Esophagus muscularis mucosa (tissue), 3 donors: Measurements from ENCODE around the gene XRCC6.

Experiments used
- POLR2A ChIP-seq: fragments of 450-650 bp; IDR thresholded peaks from one replicate; pipeline ENCODE4 v1.6.1; 2017; ENCODE audit warnings: antibody characterized with exemption, moderate library complexity, mild to moderate bottlenecking, low read depth
- TF ChIP-seq, protein P1 (sequence below), 3 experiments: fragments of 200-600 bp in 2 of 3; fragments of 450-650 bp in 1 of 3; sonication (generic) in 2 of 3; IDR thresholded peaks; one replicate each; pipeline ENCODE4 v1.5.1; 2017 to 2019; ENCODE audit warnings: antibody characterized with exemption in 3 of 3, mild to moderate bottlenecking in 2 of 3, moderate library complexity in 1 of 3

- TF ChIP-seq, protein P1, sequence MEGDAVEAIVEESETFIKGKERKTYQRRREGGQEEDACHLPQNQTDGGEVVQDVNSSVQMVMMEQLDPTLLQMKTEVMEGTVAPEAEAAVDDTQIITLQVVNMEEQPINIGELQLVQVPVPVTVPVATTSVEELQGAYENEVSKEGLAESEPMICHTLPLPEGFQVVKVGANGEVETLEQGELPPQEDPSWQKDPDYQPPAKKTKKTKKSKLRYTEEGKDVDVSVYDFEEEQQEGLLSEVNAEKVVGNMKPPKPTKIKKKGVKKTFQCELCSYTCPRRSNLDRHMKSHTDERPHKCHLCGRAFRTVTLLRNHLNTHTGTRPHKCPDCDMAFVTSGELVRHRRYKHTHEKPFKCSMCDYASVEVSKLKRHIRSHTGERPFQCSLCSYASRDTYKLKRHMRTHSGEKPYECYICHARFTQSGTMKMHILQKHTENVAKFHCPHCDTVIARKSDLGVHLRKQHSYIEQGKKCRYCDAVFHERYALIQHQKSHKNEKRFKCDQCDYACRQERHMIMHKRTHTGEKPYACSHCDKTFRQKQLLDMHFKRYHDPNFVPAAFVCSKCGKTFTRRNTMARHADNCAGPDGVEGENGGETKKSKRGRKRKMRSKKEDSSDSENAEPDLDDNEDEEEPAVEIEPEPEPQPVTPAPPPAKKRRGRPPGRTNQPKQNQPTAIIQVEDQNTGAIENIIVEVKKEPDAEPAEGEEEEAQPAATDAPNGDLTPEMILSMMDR (IDR thresholded peaks at IDR 0.05), result no peak
- no peak for TF ChIP-seq POLR2A
These were observed 750 bp downstream of the XRCC6 start for GRCh38 chr22:41621911-41622179.
